Prostate gland (tissue), 2 donors: ENCODE results near the gene TCF7L2.

Source experiments
- CTCF ChIP-seq, 4 experiments: fragments of 200-600 bp in 2 of 4; fragments of 450-650 bp in 2 of 4; sonication (generic) in 2 of 4; IDR thresholded peaks; 1 replicate in 3 of 4; 2 replicates in 1 of 4; pipeline ENCODE4 v1.5.1; 2016 to 2019; ENCODE audit warnings: antibody characterized with exemption in 4 of 4, mild to moderate bottlenecking in 2 of 4, moderate library complexity in 2 of 4
- POLR2A ChIP-seq: fragments of 450-650 bp; IDR thresholded peaks from one replicate; pipeline ENCODE4 v1.6.1; 2016; ENCODE audit warnings: antibody characterized with exemption, mild to moderate bottlenecking

GRCh38 chr10:113085776-113086175 is 135.7 kb downstream of the TCF7L2 start:
- no peak for TF ChIP-seq CTCF (IDR thresholded peaks at IDR 0.05)
- TF ChIP-seq POLR2A = no peak
